GM21619 (cell line): ENCODE results near the gene SLC26A1.
"Not testable (repeated sequence)": the region's sequence is repeated elsewhere in the genome, so short reads cannot be mapped to it uniquely, and the experiment has no call there.

Experiments used
- ATAC-seq: cut with Tn5 transposase; IDR thresholded peaks from one replicate; pipeline ENCODE4 v1.9.1; 2021; ENCODE audit not compliant: unreplicated experiment

The SLC26A1 gene

DNA sequence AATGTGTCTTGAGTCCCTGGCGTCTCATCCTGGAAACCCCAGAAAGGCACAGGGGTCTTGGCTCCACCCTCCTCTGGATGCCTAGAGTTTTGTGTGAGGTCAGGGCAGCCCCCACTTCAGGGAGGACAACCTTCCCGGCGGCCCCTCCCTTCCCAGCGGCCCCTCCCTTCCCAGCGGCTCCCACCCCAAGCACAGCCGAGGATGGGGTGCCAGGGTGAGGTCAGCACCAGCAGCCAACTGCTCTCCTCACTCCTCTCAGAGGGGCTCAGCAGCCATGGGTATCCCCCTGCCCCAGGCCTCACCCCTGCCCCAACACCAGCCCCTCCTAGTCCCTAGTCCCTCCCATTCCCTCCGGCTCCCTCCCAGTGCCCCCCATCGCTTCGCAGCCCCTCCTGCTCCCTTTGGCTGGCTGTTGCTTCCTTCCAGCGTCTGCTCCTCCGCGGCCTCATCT, 37.2 kb downstream of the SLC26A1 start:
- no peak for ATAC-seq

DNA sequence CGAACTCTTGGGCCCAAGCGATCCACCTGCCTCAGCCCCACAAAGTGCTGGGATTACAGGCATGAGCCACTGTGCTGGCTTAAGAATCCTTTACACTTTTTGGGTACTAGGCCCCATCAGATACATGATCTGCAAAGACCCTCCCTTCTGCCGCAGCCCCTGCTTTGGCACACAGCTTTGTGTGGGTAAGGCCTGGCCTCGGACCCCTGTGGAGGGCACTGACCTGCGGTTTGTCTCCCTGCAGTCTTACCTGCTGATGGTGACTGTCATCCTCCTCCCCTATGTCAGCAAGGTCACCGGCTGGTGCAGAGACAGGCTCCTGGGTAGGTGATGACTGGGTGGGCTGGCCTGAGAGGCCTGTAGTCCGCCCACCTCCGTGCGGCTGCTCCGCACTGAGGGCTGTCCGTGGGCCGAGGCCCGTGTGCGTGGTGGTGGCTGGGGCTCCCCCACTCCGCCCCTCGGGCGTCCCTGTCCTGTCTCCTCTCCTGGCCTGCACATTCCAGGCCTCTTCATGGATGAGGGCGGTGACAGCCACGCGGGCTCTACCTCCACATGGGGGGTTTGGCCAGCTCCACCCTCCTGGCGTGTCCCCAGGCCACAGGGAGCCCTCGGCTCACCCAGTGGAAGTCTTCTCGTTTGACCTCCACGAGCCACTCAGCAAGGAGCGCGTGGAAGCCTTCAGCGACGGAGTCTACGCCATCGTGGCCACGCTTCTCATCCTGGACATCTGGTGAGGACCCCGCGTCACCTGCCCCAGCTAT, 37.9 kb downstream of the SLC26A1 start:
- ATAC-seq = no peak

DNA sequence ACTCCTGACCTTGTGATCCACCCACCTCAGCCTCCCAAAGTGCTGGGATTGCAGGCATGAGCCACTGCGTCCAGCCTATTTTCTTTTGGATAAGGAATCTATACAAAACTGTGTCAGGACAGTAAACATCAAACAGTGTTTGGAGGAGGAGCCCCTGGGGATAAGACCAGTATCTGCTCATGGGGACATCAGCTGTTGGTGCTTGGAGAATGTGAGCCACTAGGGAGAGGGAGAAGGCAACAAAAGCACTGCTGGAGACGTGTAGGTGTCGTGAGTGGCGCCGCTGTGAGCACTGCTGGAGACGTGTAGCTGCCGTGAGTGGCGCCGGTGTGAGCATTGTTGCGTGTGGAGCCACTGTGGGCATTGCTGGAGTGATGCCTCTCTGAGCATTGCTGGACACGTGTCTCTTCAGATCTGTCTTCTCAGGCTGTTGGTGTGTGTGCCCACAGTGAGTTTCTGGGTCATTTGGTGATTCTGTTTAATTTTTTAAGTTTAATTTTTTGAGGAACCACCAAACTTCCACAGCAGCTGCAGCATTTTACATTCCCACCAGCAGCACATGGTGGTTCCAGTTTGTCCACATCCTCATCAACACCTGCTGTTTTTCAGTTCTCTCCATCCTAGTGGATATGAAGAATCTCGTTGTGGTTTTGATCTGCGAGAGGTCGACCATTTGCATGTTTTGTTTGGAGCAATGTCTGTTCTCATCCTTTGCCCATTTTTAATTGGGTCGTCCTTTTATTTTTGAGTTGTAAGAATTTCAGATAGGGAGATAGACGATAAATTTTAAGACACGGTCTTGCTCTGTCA, 38.8 kb downstream of the SLC26A1 start:
- no peak for ATAC-seq

DNA sequence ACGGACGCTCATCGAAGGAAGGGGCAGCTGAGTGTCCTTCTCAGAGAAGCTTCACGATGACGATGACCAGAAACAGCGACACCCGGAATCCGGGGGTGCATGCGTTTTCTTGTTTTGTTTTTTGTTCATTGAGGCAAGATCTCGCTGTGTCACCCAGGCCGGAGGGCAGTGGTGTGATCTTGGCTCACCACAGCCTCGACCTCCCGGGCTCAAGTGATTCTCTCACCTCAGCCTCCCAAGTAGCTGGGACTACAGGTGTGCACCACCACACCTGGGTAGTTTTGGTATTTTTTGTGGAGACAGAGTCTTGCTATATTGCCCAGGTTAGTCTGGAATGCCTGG, 39.7 kb downstream of the SLC26A1 start:
- ATAC-seq = no peak

DNA sequence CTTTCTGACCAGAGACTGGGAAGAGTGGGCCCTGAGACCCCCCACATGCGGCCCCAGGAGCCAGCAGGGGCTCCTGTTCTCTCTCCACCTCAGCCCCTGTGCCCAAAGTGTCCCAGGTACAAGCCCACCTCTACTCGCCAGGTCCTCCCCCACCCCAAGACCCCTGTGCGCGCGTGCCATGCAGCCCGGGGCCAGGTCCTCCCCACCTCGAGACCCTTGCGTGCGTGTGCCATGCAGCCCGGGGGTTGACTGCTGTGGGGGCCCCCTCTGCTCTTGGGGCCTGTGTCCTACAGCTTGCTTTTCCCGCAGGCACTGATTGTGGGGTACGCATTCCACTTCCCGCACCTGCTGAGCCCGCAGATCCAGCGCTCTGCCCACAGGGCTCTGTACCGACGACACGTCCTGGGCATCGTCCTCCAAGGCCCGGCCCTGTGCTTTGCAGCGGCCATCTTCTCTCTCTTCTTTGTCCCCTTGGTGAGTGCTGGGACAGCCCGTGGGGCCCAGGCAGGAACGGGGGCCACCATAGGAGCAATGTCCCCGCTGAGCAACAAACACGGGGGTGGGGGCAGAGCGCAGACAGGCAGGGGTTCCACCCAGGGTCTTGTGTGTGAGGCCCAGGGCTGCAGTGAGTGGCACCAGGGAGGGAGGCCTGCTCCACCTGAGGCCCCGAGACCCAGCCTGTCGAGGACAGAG, 40.2 kb downstream of the SLC26A1 start:
- no peak for ATAC-seq

DNA sequence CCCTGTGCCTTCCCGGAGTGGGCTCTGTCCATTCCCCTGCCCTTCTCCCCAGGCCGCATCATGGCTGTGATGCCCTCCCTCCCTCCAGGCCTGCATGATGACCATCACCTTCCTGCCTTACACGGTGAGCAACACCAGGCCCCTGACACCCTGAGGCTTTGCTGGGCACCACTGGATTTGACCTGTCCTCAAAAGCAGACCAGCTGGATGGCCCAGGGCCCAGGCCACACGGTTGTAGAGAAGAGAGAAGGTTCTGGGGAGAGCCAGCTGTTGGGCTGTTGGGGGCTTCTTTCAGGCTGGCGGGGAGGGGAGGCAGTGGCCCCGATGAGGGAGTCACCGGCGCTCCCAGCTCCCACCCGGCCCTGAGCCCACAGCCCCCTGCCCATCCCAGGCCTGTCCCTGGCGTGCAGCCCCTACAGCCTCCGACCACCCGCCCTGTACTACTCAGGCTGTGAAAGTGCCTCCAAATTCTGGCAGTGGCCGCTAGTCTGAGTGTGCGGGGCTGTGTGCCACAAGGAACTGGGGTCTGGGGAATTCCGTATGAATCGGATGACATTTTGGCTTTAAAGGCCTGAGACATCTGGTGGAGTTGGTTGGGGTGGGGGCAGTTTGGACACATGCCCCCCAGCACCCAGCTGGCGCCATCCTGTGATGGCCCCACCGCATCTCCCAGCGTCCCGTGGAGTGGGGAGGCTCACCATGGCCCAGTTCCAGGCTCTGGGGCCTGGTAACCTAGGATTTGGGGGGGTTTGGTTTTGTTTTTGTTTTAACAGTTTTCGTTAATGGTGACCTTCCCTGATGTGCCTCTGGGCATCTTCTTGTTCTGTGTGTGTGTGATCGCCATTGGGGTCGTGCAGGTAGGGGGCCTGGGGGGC, 41.4 kb downstream of the SLC26A1 start:
- no peak for ATAC-seq

DNA sequence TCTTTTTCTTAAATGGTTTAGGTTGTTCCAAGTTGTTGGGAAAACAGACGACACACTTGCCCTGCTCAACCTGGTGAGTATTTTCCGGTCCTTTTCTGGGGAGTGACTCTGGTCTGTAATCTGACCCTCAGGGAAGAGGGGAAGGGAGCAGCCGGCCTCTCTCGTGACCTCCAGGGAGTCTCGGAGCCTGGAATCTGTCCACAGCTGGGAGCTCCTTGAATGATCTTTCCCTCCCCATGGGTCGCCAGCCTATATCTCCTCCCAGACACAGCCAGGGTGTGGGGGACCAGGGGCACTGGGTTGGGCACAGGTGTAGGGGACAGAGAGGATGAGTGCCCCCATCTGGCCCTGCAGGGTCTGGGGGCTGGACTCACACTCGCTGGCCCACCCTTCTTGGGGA, 42.0 kb downstream of the SLC26A1 start:
- no peak for ATAC-seq

DNA sequence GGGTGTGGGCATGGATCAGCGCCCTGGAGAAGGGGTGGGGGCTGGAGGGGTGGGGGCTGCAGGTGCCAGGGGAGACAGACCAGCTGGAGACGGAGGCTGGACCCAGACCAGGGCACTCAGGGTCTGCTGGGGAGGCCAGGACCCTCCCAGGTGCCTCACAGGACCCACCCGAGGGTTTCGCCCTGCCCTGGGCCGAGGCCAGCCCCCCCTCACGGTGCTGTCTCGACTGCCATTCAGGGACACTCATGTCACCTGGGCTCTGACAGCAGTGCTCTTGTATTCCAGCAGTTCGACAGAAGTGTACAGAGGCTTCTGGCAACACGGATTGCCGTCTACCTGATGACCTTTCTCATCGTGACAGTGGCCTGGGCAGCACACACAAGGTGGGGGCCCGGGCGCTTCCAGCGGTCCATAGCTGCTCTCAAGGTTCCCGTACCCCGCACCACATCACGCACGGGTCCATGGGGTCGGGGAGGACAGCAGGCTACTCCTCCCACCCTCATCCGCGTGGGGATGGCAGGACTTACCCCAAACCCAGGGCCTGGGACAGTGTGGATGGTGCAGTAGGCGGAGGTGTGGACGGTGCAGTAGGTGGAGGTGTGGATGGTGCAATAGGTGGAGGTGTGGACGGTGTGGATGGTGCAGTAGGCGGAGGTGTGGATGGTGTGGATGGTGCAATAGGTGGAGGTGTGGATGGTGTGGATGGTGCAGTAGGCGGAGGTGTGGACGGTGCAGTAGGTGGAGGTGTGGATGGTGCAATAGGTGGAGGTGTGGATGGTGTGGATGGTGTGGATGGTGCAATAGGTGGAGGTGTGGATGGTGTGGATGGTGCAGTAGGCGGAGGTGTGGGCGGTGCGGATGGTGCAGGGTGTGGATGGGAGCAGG, 42.8 kb downstream of the SLC26A1 start:
- ATAC-seq = no peak

DNA sequence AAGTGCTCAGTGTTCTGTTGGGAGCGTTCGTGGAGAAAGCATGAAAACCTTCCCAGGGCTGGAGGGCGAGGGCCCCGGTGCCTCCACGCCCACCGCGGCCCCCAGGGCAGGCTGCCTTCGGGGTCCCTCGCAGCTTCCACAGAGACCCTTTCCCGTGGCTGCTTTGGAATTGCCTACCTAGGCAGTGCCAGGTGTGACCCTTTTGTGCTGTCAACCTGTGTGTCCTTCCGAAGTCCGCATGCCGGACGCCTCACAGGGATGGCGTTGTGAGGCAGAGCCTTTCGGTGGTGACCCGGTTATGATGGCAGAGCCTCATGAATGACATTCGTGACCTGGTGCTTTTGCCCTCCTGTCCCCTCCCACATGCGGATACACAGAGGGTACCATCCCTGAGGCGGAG, 43.5 kb downstream of the SLC26A1 start:
- ATAC-seq = no peak

DNA sequence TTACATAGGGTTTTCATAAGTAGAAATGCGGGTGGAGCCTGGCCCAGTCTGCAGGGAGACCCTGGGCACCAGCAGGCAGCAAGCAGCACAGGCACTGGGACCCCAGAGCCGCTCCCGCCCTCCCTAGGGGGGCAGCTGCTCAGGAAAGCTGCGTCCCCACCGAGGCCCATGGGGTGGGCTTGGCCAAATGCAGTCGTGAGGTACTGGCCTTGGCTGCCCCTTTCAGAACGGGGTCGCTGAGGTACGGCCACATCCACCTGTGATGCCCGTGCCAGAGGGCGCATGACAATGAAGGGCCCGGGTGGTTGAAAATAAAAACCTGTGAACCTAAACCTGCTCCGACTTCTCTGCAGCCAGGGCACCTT, 44.3 kb downstream of the SLC26A1 start:
- ATAC-seq = no peak

DNA sequence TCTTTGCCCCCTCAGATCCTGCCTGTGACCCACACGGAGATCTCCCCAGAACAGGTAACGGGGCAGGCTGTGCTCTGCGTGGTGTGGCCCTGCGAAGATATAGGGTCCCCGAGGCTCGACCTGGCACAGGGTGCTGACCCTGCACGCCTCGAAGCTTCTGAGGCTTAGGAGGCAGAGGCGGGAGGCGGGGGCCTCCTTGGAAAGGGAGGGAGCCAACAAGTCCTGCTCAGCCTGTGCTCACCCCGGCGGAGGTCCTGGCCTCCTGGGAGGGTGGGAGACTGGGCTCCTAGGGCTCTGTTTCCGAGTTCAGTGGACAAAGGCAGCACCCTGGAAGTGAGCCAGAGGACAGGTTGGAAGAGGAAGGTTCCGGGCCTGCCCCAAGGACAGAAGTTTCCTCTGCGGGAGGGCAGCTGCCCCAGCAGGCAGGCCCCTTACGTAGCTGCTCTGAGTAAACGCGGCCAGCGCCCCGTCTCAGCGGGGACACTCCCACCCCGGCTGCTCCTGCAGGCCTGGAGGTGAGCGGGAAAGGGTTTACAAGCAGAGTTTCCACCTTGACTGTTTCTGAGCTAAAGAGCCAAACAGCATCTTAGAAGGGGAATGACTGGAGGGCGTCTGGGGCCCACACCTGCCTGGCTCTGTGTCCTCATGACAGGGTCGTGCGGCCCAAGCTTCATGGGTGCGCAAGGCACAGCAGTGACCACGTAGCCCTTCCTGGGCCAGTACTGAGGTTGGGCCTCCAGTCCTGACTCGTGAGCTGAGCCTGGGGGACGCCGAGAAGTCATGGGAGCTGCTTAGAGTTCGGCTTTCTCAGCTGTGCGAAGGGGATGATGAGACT, 44.9 kb downstream of the SLC26A1 start:
- ATAC-seq = no peak

DNA sequence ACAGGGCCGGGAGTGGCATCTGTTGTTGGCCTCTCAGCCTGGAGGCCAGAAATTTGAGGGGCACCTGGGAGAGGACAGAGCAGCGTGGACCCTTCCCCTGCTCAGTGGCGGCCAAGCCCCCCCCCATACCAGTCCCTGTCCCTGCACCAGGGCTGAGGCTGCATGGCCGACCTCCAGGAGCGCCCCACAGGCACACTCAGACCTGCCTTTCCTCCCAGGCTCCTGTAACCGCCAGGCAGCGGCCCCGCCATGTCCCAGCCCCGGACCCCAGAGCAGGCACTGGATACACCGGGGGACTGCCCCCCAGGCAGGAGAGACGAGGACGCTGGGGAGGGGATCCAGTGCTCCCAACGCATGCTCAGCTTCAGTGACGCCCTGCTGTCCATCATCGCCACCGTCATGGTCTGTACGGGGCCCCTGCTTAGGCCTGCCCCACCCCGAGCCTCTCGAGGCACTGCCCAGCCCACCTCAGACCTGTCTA, 45.7 kb downstream of the SLC26A1 start:
- no peak for ATAC-seq

DNA sequence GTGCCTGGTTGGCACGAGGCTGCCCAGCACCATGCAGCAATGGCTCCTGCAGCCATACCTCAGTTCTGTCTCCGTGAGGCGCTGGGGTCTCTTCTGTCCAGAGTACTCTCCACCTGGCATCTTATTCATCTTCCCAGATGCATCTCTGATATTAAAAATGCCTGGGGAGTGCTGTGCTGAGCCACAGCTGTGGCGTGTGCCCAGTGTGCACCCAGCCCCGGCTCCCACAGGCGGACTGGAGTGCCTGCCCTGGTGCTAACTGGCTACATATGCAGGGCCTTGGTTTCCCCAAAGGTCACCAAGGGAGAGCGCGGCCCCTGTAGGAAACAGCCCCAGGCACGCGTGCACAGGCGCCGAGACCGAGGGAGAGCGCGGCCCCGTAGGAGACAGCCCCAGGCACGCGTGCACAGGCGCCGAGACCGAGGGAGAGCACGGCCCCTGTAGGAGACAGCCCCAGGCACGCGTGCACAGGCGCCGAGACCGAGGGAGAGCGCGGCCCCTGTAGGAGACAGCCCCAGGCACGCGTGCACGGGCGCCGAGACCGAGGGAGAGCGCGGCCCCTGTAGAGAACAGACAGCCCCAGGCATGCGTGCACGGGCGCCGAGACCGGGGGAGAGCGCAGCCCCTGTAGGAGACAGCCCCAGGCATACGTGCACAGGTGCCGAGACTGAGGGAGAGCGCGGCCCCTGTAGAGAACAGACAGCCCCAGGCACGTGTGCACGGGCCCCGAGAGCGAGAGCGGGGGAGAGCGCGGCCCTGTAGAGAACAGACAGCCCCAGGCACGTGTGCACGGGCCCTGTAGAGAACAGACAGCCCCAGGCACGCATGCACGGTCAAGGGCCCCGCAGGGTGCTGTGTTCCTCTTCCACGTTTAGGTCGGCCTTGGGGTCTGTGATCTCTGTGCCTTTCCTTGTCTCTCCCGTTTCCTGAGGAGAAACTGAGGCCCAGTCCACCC, 46.4 kb downstream of the SLC26A1 start:
- no peak for ATAC-seq

DNA sequence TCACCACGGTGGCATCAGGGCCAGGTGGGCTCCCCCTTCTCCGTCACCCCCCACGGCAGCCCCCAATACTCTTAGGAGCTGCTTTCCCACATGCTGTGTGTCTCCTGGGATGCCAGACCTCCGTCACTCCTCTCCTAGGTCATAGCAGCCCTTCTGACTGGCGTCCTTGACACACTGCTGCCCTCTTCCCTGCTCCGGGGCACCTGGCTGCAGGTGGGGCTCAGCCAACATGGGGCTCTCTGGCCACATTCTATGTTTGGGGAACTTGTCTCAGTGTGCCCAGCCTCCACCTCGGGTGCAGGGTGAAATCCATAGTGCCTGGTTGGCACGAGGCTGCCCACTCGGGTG, 47.1 kb downstream of the SLC26A1 start:
- ATAC-seq = no peak

DNA sequence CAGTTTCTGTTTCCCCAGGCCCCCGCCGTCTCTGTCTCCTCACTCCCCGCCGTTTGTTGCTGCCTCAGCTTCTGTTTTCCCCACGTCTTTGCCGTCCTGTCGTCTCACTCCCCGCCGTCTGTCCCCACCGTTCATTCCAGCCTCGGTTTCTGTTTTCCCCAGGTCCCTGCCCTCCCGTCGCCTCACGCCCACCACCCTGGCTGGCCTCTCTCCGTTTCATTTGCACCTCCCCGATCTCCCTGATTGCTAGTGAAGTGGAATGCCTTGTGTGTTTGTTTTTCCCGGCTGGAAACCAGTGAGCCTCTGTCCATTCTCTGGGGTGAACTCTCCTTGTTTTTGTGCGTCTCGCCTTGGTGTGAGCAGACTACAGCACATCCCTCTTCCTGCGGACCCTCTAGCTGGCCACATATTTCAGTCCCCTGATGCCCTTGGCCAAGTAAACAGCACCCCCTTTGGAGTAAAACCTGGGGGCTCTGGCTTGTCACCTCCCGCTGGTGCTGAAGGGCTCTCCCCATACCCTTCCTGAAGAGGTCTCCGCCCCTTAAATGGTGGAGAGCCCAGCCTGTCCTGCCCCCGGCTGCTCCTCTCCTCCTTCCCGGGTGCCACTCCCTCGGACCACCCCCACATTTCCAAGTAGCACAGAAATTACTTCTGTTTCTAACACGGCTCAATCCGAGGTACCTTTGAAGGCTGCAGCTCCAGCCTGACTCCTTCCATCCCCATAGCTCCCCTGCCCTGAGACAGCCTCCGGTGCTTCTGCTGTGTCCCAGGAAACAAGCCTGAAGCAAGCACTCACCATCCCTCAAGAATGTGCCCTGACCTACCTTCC, 47.7 kb downstream of the SLC26A1 start:
- no peak for ATAC-seq

DNA sequence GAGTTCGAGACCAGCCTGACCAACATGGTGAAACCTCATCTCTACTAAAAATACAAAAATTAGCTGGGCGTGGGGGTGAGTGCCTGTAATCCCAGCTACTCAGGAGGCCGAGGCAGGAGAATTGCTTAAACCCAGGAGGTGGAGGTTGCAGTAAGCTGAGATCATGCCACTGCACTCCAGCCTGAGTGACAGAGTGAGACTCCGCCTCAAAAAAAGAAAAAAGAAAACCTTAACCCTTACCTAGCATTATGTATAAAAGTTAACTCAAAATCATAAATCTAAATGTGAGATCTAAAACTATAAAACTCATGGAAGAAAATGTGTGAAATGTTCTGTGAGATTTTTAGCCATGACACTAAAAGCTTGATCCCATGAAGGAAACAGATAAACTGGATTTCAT, 53.7 kb downstream of the SLC26A1 start:
- ATAC-seq = not testable (repeated sequence)
